Fibroblast of skin of scalp (primary cell): ENCODE results near the gene THPO.

Experiments used
- DNase-seq: peaks from one replicate; pipeline ENCODE4 v3.0.0-alpha.2; 2013

Gene THPO

DNA sequence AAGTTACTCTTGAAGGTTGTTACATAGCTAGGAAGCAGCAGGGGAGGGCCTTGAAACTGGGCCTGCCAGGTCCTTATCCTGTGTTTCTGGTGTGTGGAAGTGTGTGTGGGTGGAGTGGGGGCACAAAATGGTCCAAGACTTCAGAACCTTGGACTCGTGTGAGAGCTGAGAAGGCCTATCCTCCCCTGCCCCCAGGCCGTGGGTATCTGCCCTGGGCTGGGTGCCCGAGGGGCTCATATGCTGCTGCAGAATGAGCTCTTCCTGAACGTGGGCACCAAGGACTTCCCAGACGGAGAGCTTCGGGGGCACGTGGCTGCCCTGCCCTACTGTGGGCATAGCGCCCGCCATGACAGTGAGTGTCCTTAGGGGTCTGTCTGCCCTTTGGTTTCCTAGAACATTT, 6.3 kb upstream of the THPO start:
- DNase-seq: no peak

DNA sequence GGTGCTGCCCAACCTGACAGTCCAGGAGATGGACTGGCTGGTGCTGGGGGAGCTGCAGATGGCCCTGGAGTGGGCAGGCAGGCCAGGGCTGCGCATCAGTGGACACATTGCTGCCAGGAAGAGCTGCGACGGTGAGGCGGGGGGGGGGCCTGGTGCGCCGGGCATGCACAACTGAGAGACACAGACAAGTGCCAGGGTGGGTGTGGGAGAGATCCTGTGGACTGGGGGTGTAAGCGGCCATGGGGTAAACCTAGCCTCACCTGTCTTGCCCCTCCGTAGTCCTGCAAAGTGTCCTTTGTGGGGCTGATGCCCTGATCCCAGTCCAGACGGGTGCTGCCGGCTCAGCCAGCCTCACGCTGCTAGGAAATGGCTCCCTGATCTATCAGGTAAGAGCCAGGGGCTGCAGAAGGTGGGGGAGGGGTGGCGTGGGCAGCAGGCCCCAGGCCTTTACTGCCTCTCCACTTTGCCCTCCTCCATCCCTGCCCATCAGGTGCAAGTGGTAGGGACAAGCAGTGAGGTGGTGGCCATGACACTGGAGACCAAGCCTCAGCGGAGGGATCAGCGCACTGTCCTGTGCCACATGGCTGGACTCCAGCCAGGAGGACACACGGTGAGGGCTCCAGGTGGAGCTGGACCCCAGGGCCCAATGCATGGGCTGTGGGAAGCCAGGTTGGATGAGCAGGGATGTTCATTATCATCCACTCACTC, 5.2 kb upstream of the THPO start:
- DNase-seq: no peak

DNA sequence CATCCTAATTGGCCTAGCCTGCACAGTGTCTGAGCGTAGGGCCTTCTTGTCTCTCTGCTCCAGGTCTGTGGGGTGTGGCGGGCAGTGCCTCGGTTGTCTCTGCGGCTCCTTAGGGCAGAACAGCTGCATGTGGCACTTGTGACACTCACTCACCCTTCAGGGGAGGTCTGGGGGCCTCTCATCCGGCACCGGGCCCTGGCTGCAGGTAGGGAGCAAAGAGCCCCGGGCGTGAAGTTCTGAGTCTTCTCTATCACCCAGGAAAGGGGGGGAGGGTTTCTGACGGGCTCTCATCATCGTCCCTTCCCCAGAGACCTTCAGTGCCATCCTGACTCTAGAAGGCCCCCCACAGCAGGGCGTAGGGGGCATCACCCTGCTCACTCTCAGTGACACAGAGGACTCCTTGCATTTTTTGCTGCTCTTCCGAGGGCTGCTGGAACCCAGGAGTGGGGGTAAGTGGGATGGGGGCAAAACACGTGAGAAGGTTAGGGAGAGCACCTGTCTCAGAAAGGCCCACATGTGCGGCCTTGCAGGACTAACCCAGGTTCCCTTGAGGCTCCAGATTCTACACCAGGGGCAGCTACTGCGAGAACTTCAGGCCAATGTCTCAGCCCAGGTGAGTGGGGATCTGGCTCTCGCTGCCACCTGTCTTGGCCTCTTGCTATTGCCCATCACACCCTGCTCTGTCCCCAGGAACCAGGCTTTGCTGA, 4.5 kb upstream of the THPO start:
- no peak for DNase-seq

DNA sequence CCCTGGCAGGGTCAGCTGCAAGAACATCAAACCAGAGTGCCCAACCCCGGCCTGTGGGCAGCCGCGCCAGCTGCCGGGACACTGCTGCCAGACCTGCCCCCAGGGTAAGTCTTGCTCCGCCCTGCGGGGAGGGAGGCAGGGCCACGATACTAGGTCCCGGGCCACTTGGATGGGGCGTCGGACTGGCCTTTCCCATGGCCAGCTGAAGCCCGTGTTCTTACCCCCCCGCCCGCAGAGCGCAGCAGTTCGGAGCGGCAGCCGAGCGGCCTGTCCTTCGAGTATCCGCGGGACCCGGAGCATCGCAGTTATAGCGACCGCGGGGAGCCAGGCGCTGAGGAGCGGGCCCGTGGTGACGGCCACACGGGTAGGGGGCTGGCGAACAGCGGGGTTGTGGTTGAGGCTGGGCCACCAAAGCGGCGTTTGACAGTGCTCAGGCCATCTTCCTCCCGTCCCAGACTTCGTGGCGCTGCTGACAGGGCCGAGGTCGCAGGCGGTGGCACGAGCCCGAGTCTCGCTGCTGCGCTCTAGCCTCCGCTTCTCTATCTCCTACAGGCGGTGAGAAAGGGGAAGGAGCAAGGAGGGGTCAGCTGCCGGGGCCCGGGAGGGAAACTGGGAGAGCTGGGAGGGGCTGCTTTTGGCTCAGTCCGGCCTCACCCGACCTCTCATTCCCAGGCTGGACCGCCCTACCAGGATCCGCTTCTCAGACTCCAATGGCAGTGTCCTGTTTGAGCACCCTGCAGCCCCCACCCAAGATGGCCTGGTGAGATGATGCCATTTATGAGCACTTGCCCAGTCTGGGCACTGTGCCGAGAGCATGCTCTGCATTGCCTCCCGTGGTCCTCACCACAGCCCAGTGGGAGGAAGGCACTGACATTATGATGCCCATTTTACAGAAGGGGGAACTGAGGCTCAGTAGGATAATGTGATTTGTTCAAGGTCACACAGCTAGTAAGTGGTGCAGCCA, 3.5 kb upstream of the THPO start:
- no peak for DNase-seq

DNA sequence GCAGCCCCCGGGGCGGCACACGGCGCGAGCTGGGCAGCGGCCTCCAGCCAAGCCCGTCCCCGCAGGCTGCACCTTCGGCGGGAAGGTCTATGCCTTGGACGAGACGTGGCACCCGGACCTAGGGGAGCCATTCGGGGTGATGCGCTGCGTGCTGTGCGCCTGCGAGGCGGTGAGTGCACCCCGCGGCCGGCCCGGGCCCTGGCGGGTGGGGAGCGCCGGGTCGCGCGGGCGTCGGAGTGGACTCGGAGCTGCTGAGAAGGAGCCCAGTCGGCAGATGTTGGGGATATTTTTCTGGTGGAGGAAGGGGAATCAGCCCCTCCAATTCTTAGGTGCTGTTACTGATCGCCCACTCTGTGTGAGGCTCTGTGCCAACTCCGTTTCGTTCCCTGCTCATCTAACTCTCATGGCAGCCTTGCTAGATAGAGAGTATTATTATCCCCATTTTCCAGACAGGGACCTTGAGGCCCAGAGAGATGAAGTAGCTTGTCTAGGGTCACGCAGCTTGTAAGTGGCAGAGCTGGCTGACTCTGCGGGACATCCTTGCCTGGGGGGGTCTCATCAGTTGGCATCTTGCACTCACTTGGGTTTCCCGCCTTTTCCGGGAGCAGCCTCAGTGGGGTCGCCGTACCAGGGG, 2.7 kb upstream of the THPO start:
- no peak for DNase-seq

DNA sequence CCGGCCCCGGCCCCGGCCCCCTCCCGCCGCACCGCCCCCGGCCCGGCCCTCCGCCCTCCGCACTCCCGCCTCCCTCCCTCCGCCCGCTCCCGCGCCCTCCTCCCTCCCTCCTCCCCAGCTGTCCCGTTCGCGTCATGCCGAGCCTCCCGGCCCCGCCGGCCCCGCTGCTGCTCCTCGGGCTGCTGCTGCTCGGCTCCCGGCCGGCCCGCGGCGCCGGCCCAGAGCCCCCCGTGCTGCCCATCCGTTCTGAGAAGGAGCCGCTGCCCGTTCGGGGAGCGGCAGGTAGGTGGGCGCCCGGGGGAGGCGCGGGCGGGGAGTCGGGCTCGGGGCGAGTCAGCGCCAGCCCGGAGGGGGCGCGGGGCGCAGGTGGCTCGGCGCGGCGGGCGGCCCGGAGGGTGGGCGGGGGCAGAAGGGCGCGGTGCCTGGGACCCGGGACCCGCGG, 2.2 kb upstream of the THPO start:
- DNase-seq: peak; percentile 47

DNA sequence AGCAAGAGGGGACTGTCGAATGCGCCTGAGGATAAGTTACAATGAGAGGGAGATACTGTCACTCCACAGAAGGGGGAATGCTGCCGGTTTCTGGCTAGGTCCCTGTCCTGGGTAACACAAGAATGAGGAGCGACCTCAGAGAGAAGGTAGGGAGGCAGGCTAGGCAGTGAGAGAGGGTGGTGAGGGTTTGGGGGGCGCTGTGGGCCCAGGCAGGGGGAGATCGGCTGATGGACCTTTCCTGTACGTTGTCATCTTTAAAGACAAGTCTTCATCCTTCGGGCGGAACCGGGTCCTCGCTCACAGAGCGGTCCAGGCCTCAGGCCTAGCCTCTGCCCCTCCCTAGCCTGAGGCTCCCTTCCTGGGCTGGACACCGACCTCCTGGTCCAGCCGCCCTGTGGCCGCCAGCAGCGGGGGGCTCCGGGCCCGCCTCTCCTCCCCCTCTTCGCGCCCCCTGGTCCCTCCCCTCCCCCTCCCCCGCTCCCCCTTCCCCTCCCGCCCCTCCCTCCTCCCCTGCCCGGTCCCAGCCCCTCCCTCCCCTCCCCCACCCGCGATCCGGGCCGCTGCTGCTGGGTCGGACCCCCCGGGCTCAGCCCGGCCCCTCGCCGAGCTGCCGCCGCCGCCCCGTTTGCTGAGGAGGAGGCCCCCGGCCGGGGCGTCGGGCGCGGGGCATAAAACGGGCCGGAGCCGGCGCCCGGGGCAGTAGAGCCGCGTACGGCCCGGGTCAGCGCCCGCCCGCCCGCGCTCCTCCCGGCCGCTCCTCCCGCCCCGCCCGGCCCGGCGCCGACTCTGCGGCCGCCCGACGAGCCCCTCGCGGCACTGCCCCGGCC, 1.6 kb upstream of the THPO start, which contains the start of gene CHRD:
TSS of gene CHRD (plus strand) at position 697 of the 827 bp plus-strand sequence. CDS start 265 bp downstream, outside the sequence.
- DNase-seq: no peak

DNA sequence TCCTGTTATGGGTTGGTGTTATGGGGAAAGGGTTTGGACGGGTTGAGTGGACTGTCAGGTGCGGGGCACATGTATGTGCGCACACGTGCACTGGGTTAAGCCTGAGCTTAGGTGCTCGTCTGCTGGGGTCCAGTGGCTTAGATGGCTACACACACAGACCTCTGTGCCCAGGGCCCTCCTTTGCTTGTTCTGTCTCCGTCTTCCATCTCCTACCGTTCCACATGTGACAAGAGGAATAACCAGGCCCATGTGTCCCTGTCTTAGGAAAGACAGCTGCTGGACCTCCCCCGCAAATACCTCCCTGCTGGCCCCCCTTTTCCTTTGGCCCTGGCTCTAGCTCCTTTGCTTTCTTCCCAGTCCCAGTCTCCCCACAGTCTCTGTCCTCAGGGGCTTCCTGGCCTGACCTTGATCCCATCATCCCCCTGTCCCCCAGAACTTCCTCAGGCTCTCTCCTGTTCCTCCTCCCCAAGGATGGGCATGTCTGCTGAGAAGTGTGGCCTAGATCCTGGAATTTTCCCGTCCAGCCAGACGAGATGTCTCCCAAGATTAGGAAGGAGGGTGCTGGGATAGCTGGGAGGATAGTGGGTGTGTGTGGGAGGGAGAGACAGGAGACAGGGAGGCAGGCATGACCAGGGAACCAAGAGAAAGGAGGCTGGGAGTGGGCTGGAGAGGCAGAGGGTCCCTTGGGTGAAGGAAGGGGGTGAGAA, 797 bp upstream of the THPO start:
- no peak for DNase-seq

DNA sequence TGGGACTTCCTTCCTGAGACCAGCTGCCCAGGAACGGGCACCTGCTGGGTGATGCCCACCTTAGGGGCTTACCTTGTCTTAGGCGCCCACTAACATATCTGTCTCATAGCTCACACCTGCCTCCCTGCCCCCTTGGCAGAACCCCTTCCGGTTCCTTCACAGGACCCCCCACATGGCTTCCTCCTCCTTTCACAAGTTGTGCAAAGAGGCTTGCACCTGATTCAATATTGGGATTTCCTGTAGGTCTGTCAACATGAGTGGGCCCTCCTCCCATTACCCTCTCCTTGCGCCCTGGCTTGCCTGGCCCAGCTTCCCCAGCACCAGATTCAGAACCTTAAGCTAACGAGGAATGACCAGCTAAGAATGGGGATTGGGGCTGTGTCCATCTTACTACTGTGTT, 633 bp downstream of the THPO start:
- DNase-seq: no peak

DNA sequence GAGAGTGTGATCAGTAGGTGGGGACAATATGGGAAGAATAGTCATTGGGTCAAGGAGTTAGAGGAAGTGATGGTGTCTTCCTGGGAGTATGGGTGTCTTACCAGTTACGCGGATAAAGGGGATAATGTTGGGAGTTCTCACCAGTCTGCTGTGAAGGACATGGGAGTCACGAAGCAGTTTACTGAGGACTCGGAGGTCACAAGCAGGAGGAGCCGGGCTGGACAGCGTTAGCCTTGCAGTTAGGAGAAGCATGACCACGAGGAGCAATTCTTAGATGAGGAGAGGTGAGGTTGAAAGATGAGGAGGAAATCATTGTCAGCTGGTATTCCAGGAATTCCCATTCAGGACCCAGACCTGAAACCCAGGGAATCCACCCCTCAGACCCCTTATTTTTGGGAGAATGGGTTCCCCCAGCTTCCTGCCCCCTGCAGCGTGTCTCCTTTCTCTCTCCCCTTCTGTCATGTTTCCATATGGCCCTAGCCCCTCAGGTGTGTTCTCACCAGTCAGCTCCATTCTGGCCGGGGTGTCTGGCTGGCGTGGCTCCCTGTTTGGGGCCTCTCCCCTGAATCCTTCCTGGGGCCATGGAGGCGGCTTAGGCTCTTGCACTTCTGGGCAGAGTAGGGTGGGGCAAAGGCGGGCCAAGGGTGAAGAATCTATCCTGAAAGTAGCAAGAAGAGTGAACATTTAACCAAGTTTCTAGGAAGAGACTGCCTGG, 2.1 kb downstream of the THPO start:
- no peak for DNase-seq

DNA sequence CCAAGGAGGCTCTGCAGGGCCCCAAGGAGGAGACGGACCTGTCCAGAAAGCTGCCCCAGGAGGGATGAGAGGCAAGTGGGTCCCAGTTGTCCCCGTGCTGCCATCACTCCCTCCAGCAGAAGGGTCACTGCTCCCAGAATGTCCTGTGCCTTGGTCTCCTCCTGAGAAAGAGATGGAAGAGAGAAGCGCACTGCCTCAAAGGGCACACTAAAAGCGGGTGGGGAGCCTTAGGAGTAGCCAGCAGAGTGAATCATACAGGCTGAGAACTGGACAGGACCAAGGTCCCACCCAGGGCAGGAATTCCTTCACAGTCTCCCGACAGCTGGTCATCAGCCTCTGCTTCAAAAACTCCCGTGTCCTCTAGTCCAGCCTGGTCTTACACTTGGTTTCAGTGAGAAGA, 4.6 kb downstream of the THPO start:
- DNase-seq: no peak

DNA sequence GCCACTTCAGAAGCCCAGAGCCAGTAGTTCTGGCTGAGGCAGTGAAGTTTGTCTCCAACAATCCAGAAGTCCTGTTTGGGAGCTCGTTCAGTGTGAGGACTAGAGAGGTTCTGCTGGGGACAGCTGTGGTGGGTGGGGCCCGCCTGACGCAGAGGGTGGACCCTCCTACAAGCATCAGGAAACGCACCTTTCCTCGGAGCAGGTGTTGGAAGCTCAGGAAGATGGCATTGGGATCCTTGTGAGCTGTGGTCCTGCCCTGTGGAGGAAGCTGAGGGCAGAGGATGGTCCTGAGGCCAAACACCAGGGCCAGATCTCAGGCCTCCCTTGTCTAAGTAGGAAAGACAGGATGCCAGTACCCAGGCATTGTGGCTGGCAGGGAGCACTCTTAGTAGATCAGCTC, 5.1 kb downstream of the THPO start:
- DNase-seq: no peak

DNA sequence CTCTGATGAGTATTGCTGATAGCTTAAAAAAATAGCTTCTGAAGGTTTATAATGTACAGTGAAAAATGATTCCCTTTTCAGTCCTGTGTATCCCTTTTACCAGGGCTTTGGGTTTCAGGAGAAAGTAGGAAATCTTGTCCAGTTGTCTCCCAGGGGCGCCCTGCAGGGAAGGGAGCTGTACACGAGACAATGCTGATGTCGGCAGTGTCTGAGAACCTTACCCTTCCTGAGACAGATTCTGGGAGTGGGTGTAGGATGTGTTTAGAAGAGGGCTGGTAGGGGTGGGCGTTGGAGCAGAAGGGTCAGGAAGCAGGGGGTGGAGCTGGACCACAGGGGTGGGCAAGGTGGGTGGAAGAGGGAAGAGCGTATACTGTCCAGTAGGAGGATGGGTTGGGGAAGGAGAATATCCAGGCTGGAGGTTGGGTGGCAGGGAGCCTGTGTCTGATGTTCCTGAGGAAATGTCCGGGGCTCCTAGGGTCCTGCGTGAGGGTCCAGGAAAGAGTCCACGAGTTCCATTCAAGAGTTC, 5.6 kb downstream of the THPO start:
- no peak for DNase-seq

DNA sequence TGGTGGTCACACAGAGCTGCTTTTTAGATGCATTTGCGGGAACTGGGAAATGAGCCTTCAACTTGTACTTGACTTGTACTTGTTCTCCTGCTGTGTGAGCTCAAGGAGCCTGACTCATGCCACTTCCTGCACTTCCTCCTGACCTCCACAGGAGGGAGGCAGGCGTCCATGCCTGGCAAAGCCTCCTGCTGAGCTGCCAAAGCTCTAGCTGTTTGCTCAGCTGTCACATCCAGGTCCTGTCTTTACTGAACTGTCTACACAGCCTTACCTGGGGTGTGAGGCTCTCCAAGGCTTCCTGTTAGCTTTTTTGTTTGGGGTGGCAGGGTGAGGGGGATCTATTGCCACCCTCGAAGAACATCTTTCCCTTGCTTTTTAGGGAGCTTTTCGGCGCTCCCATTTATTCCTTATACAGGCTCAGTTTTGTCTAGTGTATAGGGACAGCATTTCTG, 6.4 kb downstream of the THPO start:
- peak; percentile 88 for DNase-seq

DNA sequence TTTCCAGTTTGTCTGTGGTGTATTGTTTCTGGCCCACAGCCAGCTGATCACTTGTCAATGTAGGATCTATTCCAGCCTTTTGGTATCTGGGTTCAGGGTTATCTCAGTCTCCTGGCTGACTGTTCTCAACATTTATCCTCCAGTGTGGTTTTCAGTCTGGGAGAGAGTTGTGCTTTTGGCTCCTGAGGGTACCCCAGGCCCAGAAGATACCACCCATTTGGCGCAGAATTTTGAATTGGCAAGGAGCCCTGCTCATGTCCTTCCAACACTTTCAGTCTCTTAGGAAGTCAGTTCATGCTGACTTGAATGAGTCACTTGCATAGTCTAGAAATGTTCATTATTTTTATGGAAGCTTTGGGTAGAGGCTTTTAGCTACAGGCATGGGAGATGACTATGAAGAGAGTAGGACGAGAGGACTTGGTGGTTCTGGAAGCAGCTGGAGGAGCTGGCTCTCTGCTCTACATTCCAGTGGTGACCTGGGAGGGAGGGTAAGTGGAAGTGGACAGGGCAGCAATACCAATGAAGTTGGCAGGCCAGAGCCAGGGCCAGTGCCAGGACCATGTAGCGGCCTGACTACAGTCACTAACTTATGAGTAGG, 9.3 kb downstream of the THPO start:
- DNase-seq: peak; percentile 53

DNA sequence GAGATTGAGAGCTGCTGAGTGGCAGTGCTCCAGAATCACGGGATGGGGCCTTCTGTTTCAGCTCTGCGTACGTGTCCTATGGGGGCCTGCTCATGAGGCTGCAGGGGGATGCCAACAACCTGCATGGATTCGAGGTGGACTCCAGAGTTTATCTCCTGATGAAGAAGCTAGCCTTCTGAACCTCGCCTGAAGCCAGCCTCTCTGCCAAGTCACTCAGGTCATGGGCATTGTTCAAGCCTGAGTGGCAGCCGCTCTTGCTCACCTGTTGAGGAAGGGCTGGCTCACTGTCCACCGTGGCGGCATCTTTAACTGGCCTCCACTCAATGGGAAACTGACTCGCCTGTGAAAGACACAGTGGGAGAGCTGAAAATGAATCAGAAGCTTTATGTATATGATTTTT, 9.9 kb downstream of the THPO start:
- DNase-seq: no peak

DNA sequence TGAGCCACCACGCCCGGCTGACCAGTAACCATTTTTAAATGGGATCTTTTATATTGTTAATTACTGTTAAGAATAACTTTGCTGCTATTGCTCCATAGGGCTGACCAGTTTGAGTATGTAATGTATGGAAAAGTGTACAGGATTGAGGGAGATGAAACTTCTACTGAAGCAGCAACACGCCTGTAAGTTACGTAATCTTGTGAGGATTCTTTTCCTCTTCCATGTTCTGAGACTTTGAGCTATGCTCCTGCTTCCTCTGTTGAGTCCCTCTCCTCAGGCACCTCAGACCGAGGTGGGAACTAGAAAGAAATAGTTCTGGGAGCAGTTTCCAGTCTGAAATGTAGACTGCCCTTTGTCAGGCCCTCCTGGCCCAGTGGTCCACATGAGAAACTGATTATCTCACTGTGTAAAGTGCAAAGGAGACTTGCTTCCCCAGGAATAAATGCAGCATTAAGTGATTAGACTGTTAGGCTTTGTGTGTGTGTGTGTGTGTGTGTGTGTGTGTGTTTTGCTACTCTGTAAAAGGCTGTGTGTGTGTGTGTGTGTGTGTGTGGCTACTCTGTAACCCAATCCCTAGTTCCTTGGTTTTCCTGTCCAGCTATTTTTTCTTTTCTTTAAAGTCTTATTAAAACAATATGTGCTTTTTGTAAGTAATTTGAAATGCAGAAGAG, 11.3 kb downstream of the THPO start:
- peak; percentile 55 for DNase-seq

DNA sequence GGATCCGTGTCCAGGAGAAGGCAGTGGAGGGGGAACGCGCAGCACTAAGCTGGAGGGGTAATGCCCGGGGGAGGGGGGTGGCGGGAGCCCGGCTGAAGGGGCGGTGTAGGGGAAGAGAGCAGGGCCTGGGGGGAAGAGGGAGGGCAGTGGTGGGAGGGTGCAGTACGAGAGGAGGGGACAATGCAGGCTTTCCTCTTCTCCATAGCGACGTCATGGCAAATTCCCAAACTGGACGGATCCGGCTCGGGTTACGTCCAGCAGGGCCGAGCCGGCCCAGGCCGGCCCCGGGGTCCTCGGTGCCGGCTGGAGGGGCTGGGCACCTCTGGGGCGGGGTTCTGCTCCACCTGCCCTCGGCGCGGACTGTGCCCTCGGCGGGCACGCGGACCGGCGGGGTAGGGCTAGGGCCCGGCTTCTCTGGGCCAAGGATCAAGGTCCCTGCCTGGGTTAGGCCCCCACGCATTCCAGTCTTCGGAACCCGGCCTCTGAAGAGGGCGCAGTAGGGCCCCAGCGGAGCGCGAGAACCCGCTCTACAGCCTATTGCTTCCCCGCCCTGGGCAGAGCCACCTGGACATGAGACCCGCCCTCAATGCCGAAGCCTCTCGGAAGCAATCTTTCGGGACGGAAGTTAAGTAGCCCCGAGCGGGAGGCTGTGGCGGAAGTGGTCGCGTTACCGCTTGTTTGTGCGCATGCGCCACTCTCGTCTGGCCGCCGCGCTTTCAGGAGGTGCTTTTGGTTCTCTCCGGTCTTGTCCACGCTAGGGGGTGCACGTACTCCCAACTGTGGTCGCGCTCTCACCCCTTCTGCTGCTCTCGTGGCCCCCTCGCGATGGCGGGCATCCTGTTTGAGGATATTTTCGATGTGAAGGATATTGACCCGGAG, 15.1 kb downstream of the THPO start:
- peak; percentile 97 for DNase-seq
